ENCODE measurements around the gene CD47.

CD47 gene

GRCh38 chr3:108090701-108091497, at the start of gene CD47:
Gene CD47 (minus strand): TSS chr3:108091031. CDS start chr3:108090908, 123 bp downstream.
- no peak for TF ChIP-seq CTCF (IDR thresholded peaks at IDR 0.05; ENCODE audit: borderline replicate concordance, insufficient read depth, low read depth, low read length)
- H3K4me3 ChIP-seq (ENCODE audit: low read depth, low read length) = peak within 1 kb of the TSS; percentile 81

GRCh38 chr3:108137460-108137814, 46.6 kb upstream of the CD47 start:
- H3K4me3 ChIP-seq (ENCODE audit: low read depth, low read length) = no peak overlapping the region
- TF ChIP-seq CTCF (IDR thresholded peaks at IDR 0.05; ENCODE audit: borderline replicate concordance, insufficient read depth, low read depth, low read length) = no peak

- no peak for TF ChIP-seq CTCF (IDR thresholded peaks at IDR 0.05; ENCODE audit: borderline replicate concordance, insufficient read depth, low read depth, low read length)
- no peak overlapping the region for H3K4me3 ChIP-seq (ENCODE audit: low read depth, low read length)
Measured at GRCh38 chr3:108136561-108137459, 46.0 kb upstream of the CD47 start.

GRCh38 chr3:108134555-108134880, 43.7 kb upstream of the CD47 start:
- no peak for TF ChIP-seq CTCF (IDR thresholded peaks at IDR 0.05; ENCODE audit: borderline replicate concordance, insufficient read depth, low read depth, low read length)
- no peak overlapping the region for H3K4me3 ChIP-seq (ENCODE audit: low read depth, low read length)

- H3K4me3 ChIP-seq (ENCODE audit: low read depth, low read length) = no peak overlapping the region
- TF ChIP-seq CTCF (IDR thresholded peaks at IDR 0.05; ENCODE audit: borderline replicate concordance, insufficient read depth, low read depth, low read length) = no peak
Measured at GRCh38 chr3:108133858-108134554, 43.2 kb upstream of the CD47 start.

GRCh38 chr3:108133048-108133369, 42.2 kb upstream of the CD47 start:
- no peak for TF ChIP-seq CTCF (IDR thresholded peaks at IDR 0.05; ENCODE audit: borderline replicate concordance, insufficient read depth, low read depth, low read length)
- H3K4me3 ChIP-seq (ENCODE audit: low read depth, low read length) = peak overlapping the region; percentile 5

Data from GM12875 (cell line).